Esophagus squamous epithelium (tissue), 4 donors: Measurements from ENCODE around the gene PTER.

ENCODE experiments used
- POLR2A ChIP-seq, 4 donors: fragments of 450-650 bp; IDR thresholded peaks; one replicate each; pipeline ENCODE4 v1.6.1; 2017; ENCODE audit warnings: antibody characterized with exemption in 4 of 4, mild to moderate bottlenecking in 4 of 4, moderate library complexity in 3 of 4
- TF ChIP-seq, protein P1 (sequence below), 6 experiments: fragments of 450-650 bp in 4 of 6; fragments of 200-600 bp in 2 of 6; sonication (generic) in 2 of 6; IDR thresholded peaks; one replicate each; pipeline ENCODE4 v1.5.1; 2016 to 2019; ENCODE audit warnings: antibody characterized with exemption in 6 of 6, mild to moderate bottlenecking in 4 of 6, moderate library complexity in 4 of 6

DNA sequence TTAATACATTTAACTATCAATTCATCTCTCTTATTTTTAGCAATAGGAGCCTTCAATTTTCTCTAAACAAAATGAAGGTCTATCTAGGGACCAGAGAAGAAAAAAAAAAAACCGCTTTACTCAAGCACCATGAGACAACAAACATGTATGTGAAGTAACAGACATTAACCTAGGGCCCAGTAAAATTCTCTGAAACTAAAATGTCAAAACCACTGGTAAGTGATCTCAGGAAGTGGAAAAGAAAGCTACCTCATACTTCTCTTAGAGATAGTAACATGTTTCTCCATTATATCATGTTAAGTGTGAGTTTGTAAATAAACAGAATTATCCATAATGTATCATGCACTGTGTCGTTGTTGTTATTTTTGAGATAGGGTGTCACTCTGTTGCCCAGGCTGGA, 35.4 kb upstream of the PTER start:
- TF ChIP-seq, protein P1, sequence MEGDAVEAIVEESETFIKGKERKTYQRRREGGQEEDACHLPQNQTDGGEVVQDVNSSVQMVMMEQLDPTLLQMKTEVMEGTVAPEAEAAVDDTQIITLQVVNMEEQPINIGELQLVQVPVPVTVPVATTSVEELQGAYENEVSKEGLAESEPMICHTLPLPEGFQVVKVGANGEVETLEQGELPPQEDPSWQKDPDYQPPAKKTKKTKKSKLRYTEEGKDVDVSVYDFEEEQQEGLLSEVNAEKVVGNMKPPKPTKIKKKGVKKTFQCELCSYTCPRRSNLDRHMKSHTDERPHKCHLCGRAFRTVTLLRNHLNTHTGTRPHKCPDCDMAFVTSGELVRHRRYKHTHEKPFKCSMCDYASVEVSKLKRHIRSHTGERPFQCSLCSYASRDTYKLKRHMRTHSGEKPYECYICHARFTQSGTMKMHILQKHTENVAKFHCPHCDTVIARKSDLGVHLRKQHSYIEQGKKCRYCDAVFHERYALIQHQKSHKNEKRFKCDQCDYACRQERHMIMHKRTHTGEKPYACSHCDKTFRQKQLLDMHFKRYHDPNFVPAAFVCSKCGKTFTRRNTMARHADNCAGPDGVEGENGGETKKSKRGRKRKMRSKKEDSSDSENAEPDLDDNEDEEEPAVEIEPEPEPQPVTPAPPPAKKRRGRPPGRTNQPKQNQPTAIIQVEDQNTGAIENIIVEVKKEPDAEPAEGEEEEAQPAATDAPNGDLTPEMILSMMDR (IDR thresholded peaks at IDR 0.05) = no peak
- TF ChIP-seq POLR2A (IDR thresholded peaks at IDR 0.05) = no peak
